ENCODE data around the gene RPS4Y1. TPM values are rescaled to one million over a fixed set of nuclear protein-coding genes. Genes with fewer than 3 reads are reported as not detected.
"Not testable (repeated sequence)": the region's sequence is repeated elsewhere in the genome, so short reads cannot be mapped to it uniquely, and the experiment has no call there.

RPS4Y1 gene
- polyA plus RNA-seq, 1 donor (not counting 4 experiments of a cell fraction or from before 2014, with no cell fraction given), result not detected

DNA sequence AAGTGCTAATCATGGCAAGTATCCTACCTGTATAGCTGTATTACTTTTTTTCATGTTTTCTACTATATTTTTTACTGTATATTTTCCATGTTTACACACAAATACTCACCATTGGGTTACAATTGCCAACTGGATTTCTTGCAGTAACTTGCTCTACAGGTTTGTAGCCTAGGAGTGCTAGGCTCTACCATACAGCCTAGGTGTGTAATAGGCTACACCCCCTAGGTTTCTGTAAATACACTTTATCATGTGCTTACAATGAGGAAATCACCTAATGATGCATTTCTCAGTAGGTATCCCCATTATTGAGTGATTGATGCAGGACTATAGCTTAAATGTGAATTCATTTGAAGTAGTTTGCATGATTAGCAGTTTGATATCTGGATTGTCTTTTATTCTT is 43.4 kb upstream of the RPS4Y1 start:
- Histone ChIP-seq H3K27me3 (ENCODE audit: control insufficient read depth, extremely low read depth, insufficient read depth, low read length) (no peaks in the 10 kb centered on the region), H3K9ac (ENCODE audit: control insufficient read depth, extremely low read depth, insufficient read depth, low read length) (no peak overlapping the region), H3K9me3 (ENCODE audit: control insufficient read depth, low read depth, low read length) (no peaks in the 10 kb centered on the region), H4K20me1 (ENCODE audit: control insufficient read depth, extremely low read depth, insufficient read depth, low read length) (no peaks in the 10 kb centered on the region), H3K4me2 (ENCODE audit: control insufficient read depth, extremely low read depth, insufficient read depth, low read depth, low read length) (no peak overlapping the region), H3K79me2 (ENCODE audit: control insufficient read depth, insufficient read depth, low read length) (no peaks in the 10 kb centered on the region), H3K27ac (ENCODE audit: control insufficient read depth, insufficient read depth, low read length) (no peak overlapping the region), H3K36me3 (ENCODE audit: control insufficient read depth in 2 of 2, extremely low read depth in 1 of 2, insufficient read depth in 2 of 2, low read length in 2 of 2) (no peaks in the 10 kb centered on the region), H3K4me3 (ENCODE audit: control insufficient read depth in 2 of 3, extremely low read depth in 1 of 3, insufficient read depth in 2 of 3, low read depth in 1 of 3, low read length in 3 of 3) (no peak overlapping the region), H2AFZ (ENCODE audit: control insufficient read depth, low read length) (no peak overlapping the region), H3K4me1 (ENCODE audit: control insufficient read depth, extremely low read depth, insufficient read depth, low read length) (no peaks in the 10 kb centered on the region), H3K9me1 (ENCODE audit: control insufficient read depth, extremely low read depth, insufficient read depth, low read length) (no peaks in the 10 kb centered on the region)
- no peak for FAIRE-seq
- no peak for DNase-seq (ENCODE audit: low read depth, low spot score)
- TF ChIP-seq EZH2 (IDR thresholded peaks at IDR 0.05; ENCODE audit: low read length), result no peak
- TF ChIP-seq, protein P1, sequence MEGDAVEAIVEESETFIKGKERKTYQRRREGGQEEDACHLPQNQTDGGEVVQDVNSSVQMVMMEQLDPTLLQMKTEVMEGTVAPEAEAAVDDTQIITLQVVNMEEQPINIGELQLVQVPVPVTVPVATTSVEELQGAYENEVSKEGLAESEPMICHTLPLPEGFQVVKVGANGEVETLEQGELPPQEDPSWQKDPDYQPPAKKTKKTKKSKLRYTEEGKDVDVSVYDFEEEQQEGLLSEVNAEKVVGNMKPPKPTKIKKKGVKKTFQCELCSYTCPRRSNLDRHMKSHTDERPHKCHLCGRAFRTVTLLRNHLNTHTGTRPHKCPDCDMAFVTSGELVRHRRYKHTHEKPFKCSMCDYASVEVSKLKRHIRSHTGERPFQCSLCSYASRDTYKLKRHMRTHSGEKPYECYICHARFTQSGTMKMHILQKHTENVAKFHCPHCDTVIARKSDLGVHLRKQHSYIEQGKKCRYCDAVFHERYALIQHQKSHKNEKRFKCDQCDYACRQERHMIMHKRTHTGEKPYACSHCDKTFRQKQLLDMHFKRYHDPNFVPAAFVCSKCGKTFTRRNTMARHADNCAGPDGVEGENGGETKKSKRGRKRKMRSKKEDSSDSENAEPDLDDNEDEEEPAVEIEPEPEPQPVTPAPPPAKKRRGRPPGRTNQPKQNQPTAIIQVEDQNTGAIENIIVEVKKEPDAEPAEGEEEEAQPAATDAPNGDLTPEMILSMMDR (optimal IDR thresholded peaks at IDR 0.05 in 1 of 3, IDR thresholded peaks at IDR 0.05 in 1 of 3, conservative IDR thresholded peaks at IDR 0.05 in 1 of 3; ENCODE audit: extremely low read depth in 1 of 3, insufficient read depth in 2 of 3, low read length in 3 of 3), result no peak
- dilution Hi-C loops (cut with MboI; ENCODE audit: extremely low pct_ligation_motif_present, low sequenced_read_pairs), result no loop called here

- Histone ChIP-seq H3K27ac (ENCODE audit: control insufficient read depth, insufficient read depth, low read length) (no peak overlapping the region), H3K9me1 (ENCODE audit: control insufficient read depth, extremely low read depth, insufficient read depth, low read length) (no peaks in the 10 kb centered on the region), H4K20me1 (ENCODE audit: control insufficient read depth, extremely low read depth, insufficient read depth, low read length) (no peaks in the 10 kb centered on the region), H3K36me3 (ENCODE audit: control insufficient read depth in 2 of 2, extremely low read depth in 1 of 2, insufficient read depth in 2 of 2, low read length in 2 of 2) (no peaks in the 10 kb centered on the region), H3K79me2 (ENCODE audit: control insufficient read depth, insufficient read depth, low read length) (no peaks in the 10 kb centered on the region), H3K4me2 (ENCODE audit: control insufficient read depth, extremely low read depth, insufficient read depth, low read depth, low read length) (no peak overlapping the region), H3K4me3 (ENCODE audit: control insufficient read depth in 2 of 3, extremely low read depth in 1 of 3, insufficient read depth in 2 of 3, low read depth in 1 of 3, low read length in 3 of 3) (no peak overlapping the region), H2AFZ (ENCODE audit: control insufficient read depth, low read length) (no peak overlapping the region), H3K9ac (ENCODE audit: control insufficient read depth, extremely low read depth, insufficient read depth, low read length) (no peak overlapping the region), H3K4me1 (ENCODE audit: control insufficient read depth, extremely low read depth, insufficient read depth, low read length) (no peaks in the 10 kb centered on the region), H3K27me3 (ENCODE audit: control insufficient read depth, extremely low read depth, insufficient read depth, low read length) (no peaks in the 10 kb centered on the region), H3K9me3 (ENCODE audit: control insufficient read depth, low read depth, low read length) (no peaks in the 10 kb centered on the region)
- FAIRE-seq, result no peak
- dilution Hi-C loops (cut with MboI; ENCODE audit: extremely low pct_ligation_motif_present, low sequenced_read_pairs), result no loop called here
- DNase-seq (ENCODE audit: low read depth, low spot score), result no peak
- TF ChIP-seq, protein P1 (optimal IDR thresholded peaks at IDR 0.05 in 1 of 3, IDR thresholded peaks at IDR 0.05 in 1 of 3, conservative IDR thresholded peaks at IDR 0.05 in 1 of 3; ENCODE audit: extremely low read depth in 1 of 3, insufficient read depth in 2 of 3, low read length in 3 of 3), result no peak
- no peak for TF ChIP-seq EZH2 (IDR thresholded peaks at IDR 0.05; ENCODE audit: low read length)
Observed at GRCh38 chrY:2800246-2800645, 41.2 kb upstream of the RPS4Y1 start.

- DNase-seq (ENCODE audit: low read depth, low spot score); H3K79me2 ChIP-seq (ENCODE audit: control insufficient read depth, insufficient read depth, low read length); H2AFZ ChIP-seq (ENCODE audit: control insufficient read depth, low read length); H3K9me1 ChIP-seq (ENCODE audit: control insufficient read depth, extremely low read depth, insufficient read depth, low read length); H3K4me3 ChIP-seq (ENCODE audit: control insufficient read depth in 2 of 3, extremely low read depth in 1 of 3, insufficient read depth in 2 of 3, low read depth in 1 of 3, low read length in 3 of 3); H3K9me3 ChIP-seq (ENCODE audit: control insufficient read depth, low read depth, low read length); H3K4me1 ChIP-seq (ENCODE audit: control insufficient read depth, extremely low read depth, insufficient read depth, low read length); H3K4me2 ChIP-seq (ENCODE audit: control insufficient read depth, extremely low read depth, insufficient read depth, low read depth, low read length); H4K20me1 ChIP-seq (ENCODE audit: control insufficient read depth, extremely low read depth, insufficient read depth, low read length); H3K27ac ChIP-seq (ENCODE audit: control insufficient read depth, insufficient read depth, low read length); H3K27me3 ChIP-seq (ENCODE audit: control insufficient read depth, extremely low read depth, insufficient read depth, low read length); dilution Hi-C loops (cut with MboI; ENCODE audit: extremely low pct_ligation_motif_present, low sequenced_read_pairs); H3K9ac ChIP-seq (ENCODE audit: control insufficient read depth, extremely low read depth, insufficient read depth, low read length); H3K36me3 ChIP-seq (ENCODE audit: control insufficient read depth in 2 of 2, extremely low read depth in 1 of 2, insufficient read depth in 2 of 2, low read length in 2 of 2); FAIRE-seq: not testable (repeated sequence)
Observed at GRCh38 chrY:2817146-2817896, 24.1 kb upstream of the RPS4Y1 start.
